Liver (tissue), 3 donors: ENCODE data around the gene IMMP1L.

Source experiments
- CTCF ChIP-seq: fragments of 150-350 bp; IDR thresholded peaks from 2 replicates; pipeline ENCODE4 v1.5.1; 2017; ENCODE audit warnings: improper control_type of control experiment, low read depth, low read length; ENCODE audit not compliant: missing input control
- GABPA ChIP-seq, 2 donors: IDR thresholded peaks in 1 of 2; conservative IDR thresholded peaks in 1 of 2; 2 replicates each; pipeline ENCODE4 v1.6.1; 2016; ENCODE audit warnings: antibody characterized with exemption in 2 of 2, mild to moderate bottlenecking in 1 of 2, moderate library complexity in 1 of 2
- JUND ChIP-seq, 2 donors: IDR thresholded peaks; 2 replicates each; pipeline ENCODE4 v1.6.1; 2016; ENCODE audit warnings: antibody characterized with exemption in 2 of 2
- MAX ChIP-seq: IDR thresholded peaks from 2 replicates; pipeline ENCODE4 v1.6.1; 2016; ENCODE audit warnings: antibody characterized with exemption
- NR2F2 ChIP-seq: IDR thresholded peaks from 2 replicates; pipeline ENCODE4 v1.6.1; 2016; ENCODE audit warnings: antibody characterized with exemption
- RAD21 ChIP-seq, 2 donors: IDR thresholded peaks; 2 replicates each; pipeline ENCODE4 v1.6.1; 2016; ENCODE audit warnings: antibody characterized with exemption in 2 of 2, mild to moderate bottlenecking in 2 of 2
- REST ChIP-seq: IDR thresholded peaks from 2 replicates; pipeline ENCODE4 v1.6.1; 2016; ENCODE audit warnings: antibody characterized with exemption, mild to moderate bottlenecking
- SP1 ChIP-seq: IDR thresholded peaks from 2 replicates; pipeline ENCODE4 v1.6.1; 2018; ENCODE audit warnings: antibody characterized with exemption, mild to moderate bottlenecking
- TAF1 ChIP-seq: conservative IDR thresholded peaks from 2 replicates; pipeline ENCODE4 v1.6.1; 2016; ENCODE audit warnings: antibody characterized with exemption, mild to moderate bottlenecking
- YY1 ChIP-seq: IDR thresholded peaks from 2 replicates; pipeline ENCODE4 v1.6.1; 2016; ENCODE audit warnings: antibody characterized with exemption, mild to moderate bottlenecking
- ZBTB33 ChIP-seq: IDR thresholded peaks from 2 replicates; pipeline ENCODE4 v1.6.1; 2016; ENCODE audit warnings: antibody characterized with exemption
- donor health status: healthy.
- donor health status: healthy.

GRCh38 chr11:31422703-31423102 is 86.7 kb downstream of the IMMP1L start:
- no peak for TF ChIP-seq CTCF
- TF ChIP-seq RAD21 (IDR thresholded peaks at IDR 0.05) = no peak
- TF ChIP-seq NR2F2 = no peak
- TF ChIP-seq ZBTB33 = no peak
- TF ChIP-seq MAX = no peak
- no peak for TF ChIP-seq JUND (IDR thresholded peaks at IDR 0.05)
- TF ChIP-seq REST = no peak
- no peak for TF ChIP-seq SP1
- no peak for TF ChIP-seq YY1
- no peak for TF ChIP-seq TAF1
- TF ChIP-seq GABPA (IDR thresholded peaks at IDR 0.05 in 1 of 2, conservative IDR thresholded peaks at IDR 0.05 in 1 of 2) = no peak
